Stomach (tissue), 4 donors: ENCODE results near the gene FERMT1.

Source experiments
- CTCF ChIP-seq, 7 experiments: fragments of 450-650 bp in 4 of 7; fragments of 200-600 bp in 3 of 7; sonication (generic) in 3 of 7; IDR thresholded peaks; one replicate each; pipeline ENCODE4 v1.5.1; 2016 to 2019; ENCODE audit warnings: antibody characterized with exemption in 7 of 7, control low read depth in 2 of 7, mild to moderate bottlenecking in 1 of 7
- EP300 ChIP-seq: sonication (generic); formaldehyde crosslinking; IDR thresholded peaks from one replicate; pipeline ENCODE4 v1.6.1; 2017; ENCODE audit warnings: antibody characterized with exemption
- POLR2AphosphoS5 ChIP-seq, 3 donors: sonication (generic); formaldehyde crosslinking; IDR thresholded peaks; one replicate each; pipeline ENCODE4 v1.6.1; 2016; ENCODE audit warnings: antibody characterized with exemption in 3 of 3

- no peak for TF ChIP-seq CTCF (IDR thresholded peaks at IDR 0.05)
- no peak for TF ChIP-seq EP300
- TF ChIP-seq POLR2AphosphoS5 (IDR thresholded peaks at IDR 0.05) = no peak
Measured at GRCh38 chr20:6115221-6115895, 7.5 kb downstream of the FERMT1 start.
